Liver (tissue), 9 donors: ENCODE data around the gene SLITRK3. TPM values are rescaled to one million over a fixed set of nuclear protein-coding genes. Genes with fewer than 3 reads are reported as not detected.

Experiments used
- DNase-seq: peaks from one replicate; pipeline ENCODE4 v3.0.0-alpha.2; 2017; ENCODE audit warnings: low spot score
- H3K27ac ChIP-seq, 2 donors: one replicate each; pipeline ENCODE4 v1.7.0; 2013; ENCODE audit warnings: inconsistent platforms in 2 of 2, low read length in 2 of 2, control low read depth in 1 of 2, low read depth in 1 of 2, mild to moderate bottlenecking in 1 of 2
- H3K27me3 ChIP-seq, 4 donors: one replicate each; pipeline versions ENCODE4 v1.6.1 to v1.7.0; 2013; ENCODE audit warnings: low read length in 3 of 4, inconsistent platforms in 1 of 4, mild to moderate bottlenecking in 1 of 4, moderate library complexity in 1 of 4; ENCODE audit not compliant: control insufficient read depth in 4 of 4, insufficient read depth in 4 of 4
- H3K36me3 ChIP-seq, 4 donors: one replicate each; pipeline versions ENCODE4 v1.6.1 to v1.7.0; 2013; ENCODE audit warnings: low read length in 3 of 4, mild to moderate bottlenecking in 3 of 4, low read depth in 1 of 4, moderate library complexity in 1 of 4; ENCODE audit not compliant: control insufficient read depth in 4 of 4, insufficient read depth in 3 of 4
- H3K4me1 ChIP-seq, 4 donors: one replicate each; pipeline versions ENCODE4 v1.6.1 to v1.7.0; 2013; ENCODE audit warnings: low read length in 3 of 4, mild to moderate bottlenecking in 3 of 4, moderate library complexity in 1 of 4; ENCODE audit not compliant: control insufficient read depth in 4 of 4, insufficient read depth in 4 of 4
- H3K4me3 ChIP-seq, 3 donors: one replicate each; pipeline versions ENCODE4 v1.6.1 to v1.7.0; 2013; ENCODE audit warnings: low read length in 3 of 3, control low read depth in 1 of 3, low read depth in 1 of 3, mild to moderate bottlenecking in 1 of 3
- H3K9ac ChIP-seq, 2 donors: one replicate each; pipeline ENCODE4 v1.7.0; 2013; ENCODE audit warnings: low read length in 2 of 2, mild to moderate bottlenecking in 2 of 2, moderate library complexity in 2 of 2, control low read depth in 1 of 2, low read depth in 1 of 2
- H3K9me3 ChIP-seq, 4 donors: one replicate each; pipeline versions ENCODE4 v1.6.1 to v1.7.0; 2013; ENCODE audit warnings: low read length in 3 of 4; ENCODE audit not compliant: control insufficient read depth in 4 of 4
- ATF3 ChIP-seq: IDR thresholded peaks from 2 replicates; pipeline ENCODE4 v1.6.1; 2016; ENCODE audit warnings: antibody characterized with exemption
- EGR1 ChIP-seq, 2 donors: IDR thresholded peaks; 2 replicates each; pipeline ENCODE4 v1.6.1; 2016 to 2018; ENCODE audit warnings: antibody characterized with exemption in 2 of 2, low read depth in 2 of 2
- FOXA1 ChIP-seq: IDR thresholded peaks from 2 replicates; pipeline ENCODE4 v1.6.1; 2016; ENCODE audit warnings: antibody characterized with exemption
- HNF4A ChIP-seq, 2 donors: conservative IDR thresholded peaks; 2 replicates each; pipeline ENCODE4 v1.6.1; 2016; ENCODE audit warnings: antibody characterized with exemption in 2 of 2, mild to moderate bottlenecking in 2 of 2
- HNF4G ChIP-seq: IDR thresholded peaks from 2 replicates; pipeline ENCODE4 v1.6.1; 2016; ENCODE audit warnings: antibody characterized with exemption
- JUND ChIP-seq, 2 donors: IDR thresholded peaks; 2 replicates each; pipeline ENCODE4 v1.6.1; 2016; ENCODE audit warnings: antibody characterized with exemption in 2 of 2
- MAX ChIP-seq: IDR thresholded peaks from 2 replicates; pipeline ENCODE4 v1.6.1; 2016; ENCODE audit warnings: antibody characterized with exemption
- RAD21 ChIP-seq, 2 donors: IDR thresholded peaks; 2 replicates each; pipeline ENCODE4 v1.6.1; 2016; ENCODE audit warnings: antibody characterized with exemption in 2 of 2, mild to moderate bottlenecking in 2 of 2
- SP1 ChIP-seq: IDR thresholded peaks from 2 replicates; pipeline ENCODE4 v1.6.1; 2018; ENCODE audit warnings: antibody characterized with exemption, mild to moderate bottlenecking
- TAF1 ChIP-seq: conservative IDR thresholded peaks from 2 replicates; pipeline ENCODE4 v1.6.1; 2016; ENCODE audit warnings: antibody characterized with exemption, mild to moderate bottlenecking
- YY1 ChIP-seq: IDR thresholded peaks from 2 replicates; pipeline ENCODE4 v1.6.1; 2016; ENCODE audit warnings: antibody characterized with exemption, mild to moderate bottlenecking
- ZBTB33 ChIP-seq: IDR thresholded peaks from 2 replicates; pipeline ENCODE4 v1.6.1; 2016; ENCODE audit warnings: antibody characterized with exemption
- WGBS: extraction: QIAGEN DNeasy Blood & Tissue Kit; methylation state at CpG from one replicate; pipeline ENCODE4 v1.1.7; 2013; 5-methylcytosine and 5-hydroxymethylcytosine counted together
- polyA plus RNA-seq, 2 donors: library from polyadenylated mRNA; stranded (reverse) in 1 of 2; unstranded in 1 of 2; fragments of 200-250 nt in 1 of 2; fragments of >200 nt in 1 of 2; fragmentation: Nextera tagmentation in 1 of 2; extraction: Ambion mirVana in 1 of 2; gene quantifications; one replicate each; pipeline versions ENCODE4 v1.2.1 to v1.2.3, GENCODE V29; 2013 to 2015
- total RNA-seq, 2 donors: library from RNA; depleted of rRNA; stranded (reverse); fragments of >200 nt; gene quantifications; one replicate each; pipeline ENCODE4 v1.2.3, GENCODE V29; 2014
- TF ChIP-seq, protein P1 (sequence below): fragments of 150-350 bp; IDR thresholded peaks from 2 replicates; pipeline ENCODE4 v1.5.1; 2017; ENCODE audit warnings: improper control_type of control experiment, low read depth, low read length; ENCODE audit not compliant: missing input control
- donor health status: healthy.
- donor health status: healthy.
- donor health status: healthy.
- donor health status: healthy.
- donor health status: healthy.

The SLITRK3 gene
- total and polyA plus RNA-seq, 4 donors: 0.05 to 4.2 (median 1.9) TPM

- no peak overlapping the region for H3K9ac ChIP-seq
- H3K4me3 ChIP-seq: no peak overlapping the region
- no peaks in the 10 kb centered on the region for H3K9me3 ChIP-seq
- no peak overlapping the region for H3K27ac ChIP-seq
- H3K4me1 ChIP-seq: no peaks in the 10 kb centered on the region
- 82% methylated on average over 2 of the region's 2 CpGs for WGBS
- TF ChIP-seq JUND (IDR thresholded peaks at IDR 0.05) (no peak), HNF4A (conservative IDR thresholded peaks at IDR 0.05) (no peak), EGR1 (IDR thresholded peaks at IDR 0.05; ENCODE audit: low read depth in 2 of 2) (no peak), ATF3 (no peak), HNF4G (no peak), MAX (no peak)
- TF ChIP-seq, protein P1, sequence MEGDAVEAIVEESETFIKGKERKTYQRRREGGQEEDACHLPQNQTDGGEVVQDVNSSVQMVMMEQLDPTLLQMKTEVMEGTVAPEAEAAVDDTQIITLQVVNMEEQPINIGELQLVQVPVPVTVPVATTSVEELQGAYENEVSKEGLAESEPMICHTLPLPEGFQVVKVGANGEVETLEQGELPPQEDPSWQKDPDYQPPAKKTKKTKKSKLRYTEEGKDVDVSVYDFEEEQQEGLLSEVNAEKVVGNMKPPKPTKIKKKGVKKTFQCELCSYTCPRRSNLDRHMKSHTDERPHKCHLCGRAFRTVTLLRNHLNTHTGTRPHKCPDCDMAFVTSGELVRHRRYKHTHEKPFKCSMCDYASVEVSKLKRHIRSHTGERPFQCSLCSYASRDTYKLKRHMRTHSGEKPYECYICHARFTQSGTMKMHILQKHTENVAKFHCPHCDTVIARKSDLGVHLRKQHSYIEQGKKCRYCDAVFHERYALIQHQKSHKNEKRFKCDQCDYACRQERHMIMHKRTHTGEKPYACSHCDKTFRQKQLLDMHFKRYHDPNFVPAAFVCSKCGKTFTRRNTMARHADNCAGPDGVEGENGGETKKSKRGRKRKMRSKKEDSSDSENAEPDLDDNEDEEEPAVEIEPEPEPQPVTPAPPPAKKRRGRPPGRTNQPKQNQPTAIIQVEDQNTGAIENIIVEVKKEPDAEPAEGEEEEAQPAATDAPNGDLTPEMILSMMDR: no peak
- DNase-seq: no peak
- no peaks in the 10 kb centered on the region for H3K36me3 ChIP-seq
- H3K27me3 ChIP-seq: no peaks in the 10 kb centered on the region
These were observed 38.2 kb downstream of the SLITRK3 start for GRCh38 chr3:165158011-165158410.

- DNase-seq: no peak
- H3K4me1 ChIP-seq: no peaks in the 10 kb centered on the region
- H3K36me3 ChIP-seq: no peaks in the 10 kb centered on the region
- no peak overlapping the region for H3K9ac ChIP-seq
- no peak overlapping the region for H3K4me3 ChIP-seq
- H3K9me3 ChIP-seq: no peaks in the 10 kb centered on the region
- 88% methylated on average over 3 of the region's 3 CpGs for WGBS
- no peak for TF ChIP-seq EGR1 (IDR thresholded peaks at IDR 0.05; ENCODE audit: low read depth in 2 of 2)
- no peak for TF ChIP-seq MAX
- no peak for TF ChIP-seq YY1
- TF ChIP-seq HNF4A (conservative IDR thresholded peaks at IDR 0.05): no peak
- no peak for TF ChIP-seq SP1
- TF ChIP-seq ZBTB33: no peak
- no peak for TF ChIP-seq TAF1
- no peak for TF ChIP-seq RAD21 (IDR thresholded peaks at IDR 0.05)
- TF ChIP-seq, protein P1: no peak
- TF ChIP-seq JUND (IDR thresholded peaks at IDR 0.05): no peak
- no peak for TF ChIP-seq FOXA1
- H3K27ac ChIP-seq: no peak overlapping the region
- H3K27me3 ChIP-seq: no peaks in the 10 kb centered on the region
These were observed 39.3 kb downstream of the SLITRK3 start for GRCh38 chr3:165156757-165157420.
